SU-DHL-6 (cell line): ENCODE measurements around the gene RGS6.
A peak's percentile ranks its signal among the peaks of the same experiment; 100 is the strongest.

ENCODE experiments used
- H2AFZ ChIP-seq: fragments of 200-600 bp; sonication (generic); 2 replicates; pipeline ENCODE4 v1.6.1; 2014; ENCODE audit warnings: low read depth, mild to moderate bottlenecking, moderate library complexity, mixed read lengths, antibody characterized with exemption, low read length; ENCODE audit not compliant: severe bottlenecking
- H3F3A ChIP-seq: fragments of 200-600 bp; shearing (Covaris generic); 2 replicates; pipeline ENCODE4 v1.6.0; 2016; ENCODE audit warnings: antibody characterized with exemption, mild to moderate bottlenecking; ENCODE audit not compliant: insufficient read depth
- H3K27ac ChIP-seq: fragments of 200-600 bp; sonication (generic); 2 replicates; pipeline ENCODE4 v1.5.1; 2016; ENCODE audit warnings: low read depth, mild to moderate bottlenecking, low read length, moderate library complexity, mixed read lengths
- H3K27me3 ChIP-seq: fragments of 200-600 bp; sonication (generic), shearing (Covaris generic); 2 replicates; pipeline ENCODE4 v1.6.0; 2014; ENCODE audit warnings: mild to moderate bottlenecking, low read length
- H3K36me3 ChIP-seq: fragments of 200-600 bp; sonication (generic); 2 replicates; pipeline ENCODE4 v1.6.1; 2014; ENCODE audit warnings: mild to moderate bottlenecking, low read length, mixed read lengths
- H3K4me2 ChIP-seq: fragments of 300-600, 200-600 bp; shearing (Covaris generic), sonication (generic); 2 replicates; pipeline ENCODE4 v1.6.0; 2014; ENCODE audit warnings: low read length, low read depth, mild to moderate bottlenecking; ENCODE audit not compliant: poor library complexity, severe bottlenecking
- H3K4me3 ChIP-seq: fragments of 200-600 bp; sonication (generic); 2 replicates; pipeline ENCODE4 v1.5.1; 2014; ENCODE audit warnings: antibody characterized with exemption, low read length, mild to moderate bottlenecking, mixed read lengths; ENCODE audit not compliant: insufficient read depth, poor library complexity, severe bottlenecking
- H3K79me2 ChIP-seq: fragments of 200-600 bp; sonication (generic); 2 replicates; pipeline ENCODE4 v1.6.1; 2014; ENCODE audit warnings: mild to moderate bottlenecking, low read length, moderate library complexity; ENCODE audit not compliant: insufficient read depth
- H3K9ac ChIP-seq: fragments of 200-600 bp; sonication (generic); 2 replicates; pipeline ENCODE4 v1.7.0; 2014; ENCODE audit warnings: mild to moderate bottlenecking, low read length
- H3K9me2 ChIP-seq: fragments of 200-600 bp; sonication (generic); replicated peaks from 2 replicates; pipeline ENCODE4 v1.6.1; 2014; ENCODE audit warnings: low read length; ENCODE audit not compliant: insufficient read depth
- H3K9me3 ChIP-seq: fragments of 200-600 bp; sonication (generic); 2 replicates; pipeline ENCODE4 v1.6.1; 2014; ENCODE audit warnings: low read length, mixed read lengths; ENCODE audit not compliant: insufficient read depth
- H4K20me1 ChIP-seq: fragments of 200-600 bp; sonication (generic); 2 replicates; pipeline ENCODE4 v1.6.1; 2014; ENCODE audit warnings: low read depth, mild to moderate bottlenecking, antibody characterized with exemption, low read length, moderate library complexity, mixed read lengths
- EZH2phosphoT487 ChIP-seq: fragments of 200-600 bp; sonication (generic), shearing (Covaris generic); conservative IDR thresholded peaks from 2 replicates; pipeline ENCODE4 v1.6.1; 2018; ENCODE audit warnings: mild to moderate bottlenecking, antibody characterized with exemption, low read length, moderate library complexity, mixed read lengths
- TF ChIP-seq, protein P1 (sequence below): fragments of 200-600 bp; sonication (generic); IDR thresholded peaks from one replicate; pipeline ENCODE4 v1.5.1; 2017; ENCODE audit warnings: antibody characterized with exemption, mild to moderate bottlenecking, low read length, moderate library complexity; ENCODE audit not compliant: insufficient read depth, poor library complexity, severe bottlenecking

Gene RGS6

DNA sequence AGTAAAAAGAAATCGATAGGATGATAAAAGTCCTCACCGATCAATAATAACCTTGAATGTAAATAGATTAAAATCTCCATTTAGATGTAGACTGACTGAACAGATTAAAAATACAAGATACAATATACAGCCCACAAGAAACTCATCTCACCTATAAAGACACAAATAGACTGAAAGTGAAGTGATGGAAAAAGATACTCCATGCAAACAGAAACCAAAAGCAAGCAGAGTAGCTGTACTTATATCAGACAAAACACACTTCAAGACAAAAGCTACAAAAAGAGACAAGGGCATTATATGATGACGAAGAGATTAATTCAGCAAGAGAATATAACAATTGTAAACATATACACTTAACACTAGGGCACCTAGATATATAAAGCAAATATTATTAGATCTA, 444.8 kb downstream of the RGS6 start:
- Histone ChIP-seq H3K9me2 (no peaks in the 10 kb centered on the region), H3F3A (no peaks in the 10 kb centered on the region), H4K20me1 (no peaks in the 10 kb centered on the region), H3K4me3 (no peak overlapping the region), H3K27me3 (peaks cover 3% of the 10 kb centered on the region; the same call in 1 of the 2 replicates), H3K79me2 (no peaks in the 10 kb centered on the region), H3K36me3 (no peaks in the 10 kb centered on the region), H3K4me2 (no peak overlapping the region), H3K9me3 (no peaks in the 10 kb centered on the region), H2AFZ (no peak overlapping the region), H3K9ac (no peak overlapping the region), H3K27ac (no peak overlapping the region)
- no peak for TF ChIP-seq EZH2phosphoT487
- TF ChIP-seq, protein P1, sequence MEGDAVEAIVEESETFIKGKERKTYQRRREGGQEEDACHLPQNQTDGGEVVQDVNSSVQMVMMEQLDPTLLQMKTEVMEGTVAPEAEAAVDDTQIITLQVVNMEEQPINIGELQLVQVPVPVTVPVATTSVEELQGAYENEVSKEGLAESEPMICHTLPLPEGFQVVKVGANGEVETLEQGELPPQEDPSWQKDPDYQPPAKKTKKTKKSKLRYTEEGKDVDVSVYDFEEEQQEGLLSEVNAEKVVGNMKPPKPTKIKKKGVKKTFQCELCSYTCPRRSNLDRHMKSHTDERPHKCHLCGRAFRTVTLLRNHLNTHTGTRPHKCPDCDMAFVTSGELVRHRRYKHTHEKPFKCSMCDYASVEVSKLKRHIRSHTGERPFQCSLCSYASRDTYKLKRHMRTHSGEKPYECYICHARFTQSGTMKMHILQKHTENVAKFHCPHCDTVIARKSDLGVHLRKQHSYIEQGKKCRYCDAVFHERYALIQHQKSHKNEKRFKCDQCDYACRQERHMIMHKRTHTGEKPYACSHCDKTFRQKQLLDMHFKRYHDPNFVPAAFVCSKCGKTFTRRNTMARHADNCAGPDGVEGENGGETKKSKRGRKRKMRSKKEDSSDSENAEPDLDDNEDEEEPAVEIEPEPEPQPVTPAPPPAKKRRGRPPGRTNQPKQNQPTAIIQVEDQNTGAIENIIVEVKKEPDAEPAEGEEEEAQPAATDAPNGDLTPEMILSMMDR = no peak

DNA sequence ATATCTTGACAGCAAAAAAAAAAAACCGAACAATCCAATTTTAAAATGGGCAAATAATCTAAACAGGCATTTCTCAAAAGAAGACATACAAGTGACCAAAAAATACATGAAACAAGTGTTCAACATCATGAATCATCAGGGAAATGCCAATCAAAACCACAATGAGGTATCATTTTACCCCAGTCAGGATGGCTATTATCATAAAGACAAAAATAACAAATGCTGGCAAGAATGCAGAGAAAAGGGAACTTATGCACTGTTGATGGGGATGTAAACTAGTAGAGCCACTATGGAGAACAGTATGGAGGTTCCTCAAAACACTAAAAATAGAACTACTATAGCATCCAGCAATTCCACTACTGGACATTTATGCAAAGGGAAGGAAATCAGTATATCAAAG, 448.2 kb downstream of the RGS6 start:
- H3K36me3 ChIP-seq = no peaks in the 10 kb centered on the region
- H3K27ac ChIP-seq = no peak overlapping the region
- H3K9me3 ChIP-seq = no peaks in the 10 kb centered on the region
- H3K27me3 ChIP-seq = peaks cover 3% of the 10 kb centered on the region; the same call in 1 of the 2 replicates
- H3K9me2 ChIP-seq = no peaks in the 10 kb centered on the region
- H3K4me3 ChIP-seq = no peak overlapping the region
- no peaks in the 10 kb centered on the region for H4K20me1 ChIP-seq
- no peak overlapping the region for H3K9ac ChIP-seq
- no peak overlapping the region for H3K4me2 ChIP-seq
- no peak overlapping the region for H2AFZ ChIP-seq
- H3K79me2 ChIP-seq = no peaks in the 10 kb centered on the region
- H3F3A ChIP-seq = no peaks in the 10 kb centered on the region
- TF ChIP-seq, protein P1 = no peak
- TF ChIP-seq EZH2phosphoT487 = no peak

DNA sequence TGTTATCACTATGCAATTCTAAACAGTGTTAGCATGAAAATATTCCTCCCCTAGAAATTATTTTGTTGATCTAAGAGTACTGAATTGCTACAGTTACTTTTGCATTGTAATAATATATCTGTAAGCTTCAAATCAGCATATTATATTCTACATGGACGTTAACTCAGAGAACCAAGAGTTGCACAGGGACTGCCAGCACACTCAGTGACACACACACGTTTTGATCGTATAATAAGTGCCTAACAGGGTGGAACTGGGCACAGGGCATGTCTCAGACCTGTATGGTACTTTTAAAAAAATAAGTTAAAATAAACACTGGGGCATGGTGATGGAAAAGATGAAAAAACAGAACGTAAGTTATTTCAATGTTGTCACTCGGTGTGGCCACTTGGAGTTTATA, 451.6 kb downstream of the RGS6 start:
- H3F3A ChIP-seq = no peaks in the 10 kb centered on the region

More for the DNA sequence above, 451.6 kb downstream of the RGS6 start:
- TF ChIP-seq EZH2phosphoT487 = no peak
- TF ChIP-seq, protein P1 = no peak
- Histone ChIP-seq H3K79me2 (no peaks in the 10 kb centered on the region), H3K9ac (no peak overlapping the region), H3K4me2 (peak overlapping the region; percentile 23), H3K4me3 (no peak overlapping the region), H3K27ac (no peak overlapping the region), H3K9me3 (no peaks in the 10 kb centered on the region), H3K36me3 (no peaks in the 10 kb centered on the region), H3K27me3 (peaks cover 3% of the 10 kb centered on the region; the same call in 1 of the 2 replicates), H4K20me1 (no peaks in the 10 kb centered on the region), H2AFZ (peak overlapping the region; percentile 39), H3K9me2 (no peaks in the 10 kb centered on the region)
